Skin of body (tissue), 2 donors: ENCODE results near the gene LHFPL3. TPM values are rescaled to one million over a fixed set of nuclear protein-coding genes. Genes with fewer than 3 reads are reported as not detected.
A peak's percentile ranks its signal among the peaks of the same experiment; 100 is the strongest.
"Not testable (repeated sequence)": the region's sequence is repeated elsewhere in the genome, so short reads cannot be mapped to it uniquely, and the experiment has no call there.

ENCODE experiments used
- DNase-seq: peaks from one replicate; lab custom pipeline; 2025; lab: John Stamatoyannopoulos, UW
- total RNA-seq: library from RNA; depleted of rRNA; stranded (reverse); fragments of >200 nt; gene quantifications from one replicate; pipeline ENCODE4 v1.2.3, GENCODE V29; 2014

Gene LHFPL3
- total RNA-seq, 1 donor from 2014 or later, result 0.39 TPM

DNA sequence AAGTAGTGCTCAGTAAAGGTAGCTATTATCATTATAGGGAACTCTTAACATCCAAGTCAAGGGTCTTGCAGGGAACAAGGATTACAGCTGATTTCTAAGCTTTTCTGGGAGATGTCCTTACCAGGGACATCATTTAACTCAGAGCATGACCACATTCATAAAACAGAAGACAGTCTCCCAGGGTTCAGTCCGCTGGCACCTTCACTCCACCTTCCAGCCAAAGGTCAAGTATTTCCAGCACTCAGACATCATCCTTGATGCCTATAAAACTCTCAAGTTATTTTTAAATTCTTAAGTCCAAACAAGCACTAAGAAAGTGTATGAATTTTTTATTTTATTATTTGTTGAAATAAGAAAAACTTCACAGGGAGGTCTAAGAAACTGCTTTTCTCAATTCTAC, 565.9 kb downstream of the LHFPL3 start:
- no peak for DNase-seq

DNA sequence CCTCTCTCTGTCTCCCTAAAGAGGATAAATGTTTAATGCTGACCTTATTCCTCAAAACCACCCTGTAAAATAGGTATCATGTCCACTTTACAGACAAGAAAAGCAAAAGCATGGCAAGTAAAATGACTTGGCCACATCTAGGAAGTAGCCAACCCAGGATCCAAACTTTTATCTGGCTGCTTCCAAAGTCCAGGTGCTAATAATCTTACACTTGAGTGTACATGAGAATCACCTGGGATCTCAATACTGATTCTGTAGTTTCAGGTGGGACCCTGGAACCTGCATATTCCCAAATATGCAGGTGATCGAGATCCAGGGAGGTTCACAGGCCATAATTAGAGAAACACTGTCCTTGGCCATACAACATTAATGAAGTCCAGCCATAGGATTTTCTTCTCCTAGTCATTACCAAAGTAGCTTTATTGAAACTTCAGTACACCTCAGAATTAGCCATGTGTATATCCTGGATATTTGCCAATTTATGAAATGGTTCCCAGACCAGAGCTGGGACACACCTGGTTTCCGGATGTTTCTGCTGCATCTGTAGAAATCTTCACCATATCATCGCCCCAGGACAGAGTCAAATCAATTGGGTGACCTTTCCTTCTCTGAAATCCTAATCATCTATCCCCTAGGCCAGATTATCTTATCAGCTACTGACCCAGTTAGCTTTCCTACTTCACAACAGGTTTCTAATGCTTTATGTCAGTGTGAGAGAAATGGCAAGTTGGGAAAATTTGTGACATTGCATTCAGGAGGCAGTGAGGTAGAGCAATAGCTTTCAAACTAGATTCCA, 566.5 kb downstream of the LHFPL3 start:
- DNase-seq, result no peak

DNA sequence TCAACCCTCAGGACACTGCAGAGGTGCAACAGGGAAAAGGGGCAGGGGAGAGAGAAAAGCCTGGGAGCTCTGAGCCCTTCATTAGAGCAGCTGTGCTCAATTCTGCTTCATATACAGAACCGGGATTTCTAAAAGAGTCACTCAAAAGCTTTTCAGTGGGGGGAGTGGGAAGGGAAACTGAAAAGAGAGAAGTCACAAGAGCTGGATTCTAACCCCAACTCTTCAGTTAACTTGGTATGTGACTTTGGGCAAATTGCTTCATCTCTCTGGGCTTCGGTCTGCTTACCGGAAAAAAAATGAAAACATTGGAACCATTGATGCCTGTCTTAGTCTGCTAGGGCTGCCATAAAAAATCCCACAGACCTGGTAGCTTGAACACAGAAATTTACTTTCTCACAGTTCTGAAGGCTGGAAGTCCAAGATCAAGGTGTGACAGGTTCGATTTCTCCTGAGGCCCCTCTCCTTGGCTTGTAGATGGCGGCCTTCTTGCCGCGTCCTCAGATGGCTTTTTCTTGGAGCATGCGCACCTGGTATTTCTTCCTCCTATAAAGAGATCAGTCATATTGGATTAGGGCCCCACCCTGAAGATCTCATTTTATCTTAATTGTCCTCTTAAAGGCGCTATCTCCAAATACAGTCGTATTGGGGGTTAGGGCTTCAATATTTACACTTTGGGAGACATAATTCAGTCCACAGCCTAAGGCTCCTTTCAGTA, 567.3 kb downstream of the LHFPL3 start:
- DNase-seq, result no peak

- no peak for DNase-seq
These were observed 570.0 kb downstream of the LHFPL3 start for GRCh38 chr7:104898434-104898833.

GRCh38 chr7:104900525-104901239, 572.3 kb downstream of the LHFPL3 start:
- peak; percentile 11 for DNase-seq

DNA sequence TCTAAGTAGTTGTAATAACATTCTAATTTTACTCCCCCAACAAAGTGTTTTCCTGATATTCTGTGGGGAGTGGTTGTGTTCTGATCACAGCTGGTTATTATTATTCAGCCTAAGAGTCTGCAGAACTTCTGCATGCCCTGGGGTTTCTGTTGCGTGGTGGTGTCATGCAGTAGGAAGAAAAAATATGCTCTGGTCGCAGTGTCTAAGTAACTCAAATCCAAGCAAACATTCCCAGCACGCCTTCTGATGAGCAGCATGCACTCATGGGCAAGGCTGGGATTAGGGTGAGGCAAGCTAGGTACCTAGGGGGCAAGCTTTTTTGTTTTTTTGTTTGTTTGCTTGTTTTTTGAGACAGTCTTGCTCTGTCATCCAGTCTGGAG, 572.8 kb downstream of the LHFPL3 start:
- DNase-seq, result peak; percentile 14

DNA sequence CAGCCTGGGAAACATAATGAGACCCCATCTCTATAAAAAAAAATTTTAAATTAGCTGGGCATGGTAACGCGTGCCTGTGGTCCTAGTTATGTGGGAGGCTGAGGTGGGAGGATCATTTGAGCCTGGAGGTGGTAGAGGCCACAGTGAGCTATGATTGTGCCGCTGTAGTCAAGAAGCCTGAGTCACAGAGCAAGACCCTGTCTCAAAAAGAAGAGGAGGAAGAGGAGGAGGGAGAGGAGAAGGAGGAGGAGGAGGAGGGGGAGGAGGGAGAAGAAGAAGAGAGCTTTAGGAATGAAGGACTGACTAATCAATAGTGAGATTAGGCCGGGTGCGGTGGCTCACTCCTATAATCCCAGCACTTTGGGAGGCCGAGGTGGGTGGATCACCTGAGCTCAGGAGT, 573.8 kb downstream of the LHFPL3 start:
- no peak for DNase-seq

GRCh38 chr7:104903044-104903443, 574.6 kb downstream of the LHFPL3 start:
- no peak for DNase-seq

- no peak for DNase-seq
These were observed 575.4 kb downstream of the LHFPL3 start for GRCh38 chr7:104903846-104904245.

DNA sequence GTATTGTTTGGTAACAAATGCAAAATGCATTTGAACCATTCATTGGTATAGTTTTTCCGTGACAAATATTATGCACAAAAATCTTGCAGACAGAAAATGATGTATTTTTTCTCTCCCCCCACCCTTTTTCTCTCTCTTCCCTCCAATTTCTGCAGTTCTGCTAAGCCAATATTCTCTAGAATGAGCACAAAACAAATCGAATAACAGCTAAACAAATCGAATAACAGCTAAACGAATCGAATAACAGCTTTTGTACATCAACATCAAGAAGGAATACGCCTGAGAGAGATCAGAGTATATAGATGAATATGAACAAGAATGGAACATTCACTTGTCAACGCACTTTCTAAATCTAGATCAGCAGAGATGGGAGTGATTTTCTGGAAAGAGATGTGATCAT, 577.6 kb downstream of the LHFPL3 start:
- DNase-seq, result no peak

DNA sequence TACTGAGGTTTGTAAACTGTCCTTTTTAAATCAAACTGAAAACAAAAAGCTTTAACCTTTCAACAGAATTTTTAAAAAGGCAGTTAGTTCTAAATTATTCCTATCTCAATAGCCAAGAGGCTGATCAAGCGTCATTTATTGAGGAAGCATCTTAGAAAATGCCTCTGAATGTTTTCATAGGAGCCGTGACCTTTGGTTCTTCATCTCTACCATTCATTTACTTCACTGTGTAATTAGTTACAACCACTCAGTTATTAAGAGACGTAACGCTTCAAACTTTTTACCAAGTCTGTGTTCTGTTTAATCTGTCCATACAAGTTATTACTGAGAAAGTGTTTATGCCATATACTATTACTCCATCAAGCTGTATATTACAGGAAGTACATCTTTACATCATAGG, 578.2 kb downstream of the LHFPL3 start:
- no peak for DNase-seq

GRCh38 chr7:104908636-104909035, 580.2 kb downstream of the LHFPL3 start:
- DNase-seq, result no peak

DNA sequence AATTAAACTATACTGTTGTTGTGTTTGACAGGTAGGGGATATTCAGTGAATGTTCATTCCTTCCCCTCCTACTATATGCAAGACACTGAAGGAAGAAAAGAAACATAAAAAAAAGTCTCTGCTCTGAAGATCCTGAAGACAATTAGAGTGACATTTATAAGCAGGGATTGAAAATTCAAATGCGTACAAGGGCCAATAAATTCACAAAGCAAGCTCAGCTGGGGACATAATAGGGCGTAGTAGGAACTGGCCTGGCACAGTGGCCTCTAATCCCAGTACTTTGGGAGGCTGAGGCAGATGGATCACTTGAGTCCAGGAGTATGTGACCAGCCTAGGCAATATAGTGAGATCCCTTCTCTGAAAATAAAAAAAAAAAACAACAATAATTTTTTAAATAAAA, 580.7 kb downstream of the LHFPL3 start:
- DNase-seq, result no peak

DNA sequence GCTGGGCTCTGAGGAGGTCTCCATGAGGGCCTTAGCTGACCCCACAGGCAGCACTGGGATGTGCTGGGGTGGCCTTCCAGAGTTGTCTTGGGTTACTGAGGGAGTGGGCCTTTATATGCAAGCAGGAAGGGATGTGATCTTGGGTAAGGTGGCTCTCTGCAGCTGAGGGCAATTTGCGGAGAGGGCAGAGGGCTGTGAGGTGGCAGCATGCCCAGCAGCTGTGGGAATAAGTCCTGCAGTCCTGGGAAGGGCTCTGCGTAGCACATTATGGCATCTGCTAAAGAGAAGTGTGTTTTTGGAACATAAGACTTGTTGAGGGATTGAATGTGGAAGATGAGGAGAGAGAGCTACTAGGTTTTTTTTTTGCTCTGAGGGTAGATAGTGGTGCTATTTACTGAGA, 586.0 kb downstream of the LHFPL3 start:
- no peak for DNase-seq

DNA sequence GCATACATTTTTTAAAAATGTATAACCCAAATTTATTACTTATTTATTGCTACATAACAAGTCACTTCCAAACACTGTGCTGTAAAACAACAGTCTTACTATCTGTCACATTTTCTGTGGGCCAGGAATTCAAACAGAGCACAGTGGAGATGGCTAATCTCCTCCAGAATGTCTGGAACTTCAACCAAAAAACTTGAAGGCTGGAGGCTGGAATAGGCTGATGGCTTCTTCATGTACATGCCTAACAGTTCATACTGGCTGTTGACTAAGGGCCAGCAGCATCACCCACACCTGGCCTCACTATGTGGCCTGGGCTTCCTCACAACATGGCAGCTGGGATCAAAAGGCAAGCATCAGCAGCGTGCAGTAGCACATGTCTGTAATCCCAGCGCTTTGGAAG, 593.2 kb downstream of the LHFPL3 start:
- no peak for DNase-seq

GRCh38 chr7:104922182-104923009, 594.0 kb downstream of the LHFPL3 start:
- no peak for DNase-seq

DNA sequence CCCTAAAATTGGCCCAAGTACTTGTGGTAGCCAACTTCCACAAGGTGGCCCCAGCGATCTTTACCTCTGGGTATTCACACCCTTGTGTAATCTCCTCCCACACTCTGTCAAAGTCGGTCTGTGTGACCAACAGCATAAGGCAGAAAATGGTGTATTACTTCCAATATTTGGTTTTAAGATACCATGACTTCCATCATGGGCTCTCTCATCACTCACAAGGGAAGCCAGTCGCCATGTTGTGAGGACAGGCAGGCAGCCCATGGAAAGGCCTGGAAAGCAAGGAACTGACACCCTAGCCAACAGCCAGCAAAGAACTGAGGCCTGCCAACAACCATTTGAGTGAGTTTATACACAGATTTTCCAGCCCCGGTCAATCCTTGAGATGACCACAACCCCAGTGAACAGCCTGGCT, 594.6 kb downstream of the LHFPL3 start:
- DNase-seq, result peak; percentile 31

DNA sequence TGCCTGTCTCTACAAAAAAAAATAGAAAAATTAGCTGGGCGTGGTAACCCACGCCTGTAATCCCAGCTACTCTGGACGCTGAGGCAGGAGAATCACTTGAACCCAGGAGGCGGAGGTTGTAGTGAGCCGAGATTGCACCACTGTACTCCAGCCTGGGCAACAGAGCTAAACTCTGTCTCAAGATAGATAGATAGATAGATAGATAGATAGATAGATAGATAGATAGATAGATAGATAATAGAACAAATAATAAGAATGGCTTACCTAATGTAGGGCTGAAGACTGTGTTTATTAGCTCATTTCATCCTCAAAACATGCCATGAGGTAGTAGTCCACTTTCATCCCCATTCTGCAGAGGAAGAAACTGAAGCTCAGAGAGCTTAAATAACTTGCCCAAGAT, 597.8 kb downstream of the LHFPL3 start:
- not testable (repeated sequence) for DNase-seq

- DNase-seq, result no peak
These were observed 598.2 kb downstream of the LHFPL3 start for GRCh38 chr7:104926601-104927041.

- no peak for DNase-seq
These were observed 598.7 kb downstream of the LHFPL3 start for GRCh38 chr7:104927055-104927454.

DNA sequence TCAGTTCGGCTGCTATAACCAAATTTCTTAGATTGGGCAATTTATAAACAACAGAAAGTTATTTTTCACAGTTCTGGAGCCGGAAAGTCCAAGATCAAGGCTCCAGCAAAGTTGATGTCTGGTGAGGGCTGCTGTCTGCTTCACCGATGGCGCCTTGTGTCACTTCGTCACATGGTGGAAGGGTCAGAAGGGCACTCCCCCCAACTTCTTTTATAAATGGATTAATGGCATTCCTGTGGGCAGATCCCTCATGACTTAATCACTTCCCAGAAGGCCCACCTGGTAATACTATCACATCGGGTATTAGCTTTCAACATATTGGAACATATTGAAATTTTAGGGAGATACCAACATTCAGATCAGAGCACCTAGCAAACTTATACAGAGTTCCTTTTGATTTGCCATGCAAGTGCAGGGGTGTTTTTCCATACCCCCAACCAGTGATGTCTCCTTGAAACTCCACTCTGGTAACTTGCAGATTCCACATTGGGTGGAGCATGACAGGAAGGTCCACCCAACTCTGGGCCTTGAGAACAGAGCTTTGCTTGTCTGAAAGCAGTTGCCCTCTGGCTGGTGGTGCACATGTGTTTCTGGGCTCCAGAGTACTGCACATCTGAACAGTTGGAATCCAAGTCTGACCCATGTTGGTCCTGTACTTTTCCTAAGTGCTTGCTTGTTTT, 600.5 kb downstream of the LHFPL3 start:
- no peak for DNase-seq
